GM21717 (cell line): ENCODE data around the gene PRR22.
A peak's percentile ranks its signal among the peaks of the same experiment; 100 is the strongest.

ENCODE experiments used
- ATAC-seq: cut with Tn5 transposase; IDR thresholded peaks from one replicate; pipeline ENCODE4 v1.9.1; 2021; ENCODE audit warnings: mild to moderate bottlenecking, moderate library complexity; ENCODE audit not compliant: unreplicated experiment

Gene PRR22

DNA sequence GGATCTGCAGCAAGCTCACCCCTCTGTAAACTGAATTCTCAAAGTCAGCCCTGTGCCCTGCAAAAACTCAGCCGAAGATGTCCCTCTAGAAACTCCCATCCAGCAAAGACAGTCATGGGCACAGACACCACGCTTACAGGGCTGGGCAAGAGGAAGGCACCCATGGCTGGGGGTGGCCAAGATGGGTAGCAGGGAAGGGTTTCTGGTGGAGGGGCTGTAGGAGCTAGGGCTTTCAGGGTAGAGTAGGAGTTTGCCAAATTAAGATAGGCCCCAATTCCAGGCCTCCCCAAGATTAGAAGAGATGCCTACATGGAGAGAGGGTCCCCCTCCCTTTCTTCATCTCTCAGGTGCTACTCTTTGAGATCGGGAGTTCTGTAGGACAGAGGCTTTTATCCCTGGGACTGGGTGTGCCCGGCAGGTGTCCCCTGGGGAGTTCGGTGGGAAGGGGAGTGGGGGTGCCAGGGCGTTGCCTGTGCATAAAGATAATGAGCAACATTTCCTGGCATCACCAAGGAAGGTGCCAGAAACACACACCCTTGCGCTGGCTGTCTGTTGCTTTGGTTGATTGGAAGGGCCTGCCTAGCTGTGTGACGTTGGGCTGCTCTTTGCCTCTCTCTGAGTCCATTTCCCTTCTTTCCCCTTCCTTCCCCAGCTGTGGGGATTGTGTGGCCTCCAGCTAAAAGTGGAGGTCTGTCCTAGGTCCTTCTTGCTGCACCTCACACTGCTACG lies 29.7 kb upstream of the PRR22 start:
- no peak for ATAC-seq

DNA sequence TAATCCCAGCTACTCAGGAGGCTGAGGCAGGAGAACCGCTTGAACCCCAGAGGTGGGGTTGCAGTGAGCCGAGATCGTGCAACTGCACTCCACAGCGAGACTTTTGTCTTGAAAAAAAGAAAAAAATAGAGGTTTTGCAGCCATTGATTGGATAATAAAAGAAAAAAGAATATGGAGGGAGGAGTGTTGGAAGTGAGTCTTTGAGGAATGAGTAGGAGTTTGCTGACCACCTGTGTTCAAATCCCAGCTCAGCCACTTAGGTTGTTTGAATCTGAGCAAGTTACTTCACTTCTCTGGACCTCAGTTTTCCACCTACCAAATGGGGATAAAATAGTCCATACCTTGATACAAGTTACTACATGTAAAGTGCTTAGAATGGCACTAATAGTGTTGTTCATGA lies 26.6 kb upstream of the PRR22 start:
- no peak for ATAC-seq

DNA sequence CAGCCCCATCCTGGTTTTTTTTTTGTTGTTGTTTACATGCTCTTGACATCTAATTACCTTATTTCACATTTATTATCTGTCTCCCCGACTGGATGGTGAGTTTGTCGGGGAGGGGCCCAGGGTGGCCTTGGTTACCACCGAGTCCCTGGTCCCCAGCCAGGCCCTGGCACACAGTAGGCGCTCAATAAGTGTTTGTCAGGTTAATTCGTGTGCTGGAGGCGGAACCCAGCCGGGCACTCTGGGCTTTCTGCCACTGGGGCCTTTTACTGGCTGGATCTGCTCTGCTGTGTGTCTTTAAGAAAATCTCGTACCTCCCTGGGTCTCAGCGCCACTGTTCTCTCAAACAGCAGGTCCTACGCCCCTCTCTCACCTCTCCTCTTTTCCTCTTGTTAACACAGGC lies 24.9 kb upstream of the PRR22 start:
- no peak for ATAC-seq

DNA sequence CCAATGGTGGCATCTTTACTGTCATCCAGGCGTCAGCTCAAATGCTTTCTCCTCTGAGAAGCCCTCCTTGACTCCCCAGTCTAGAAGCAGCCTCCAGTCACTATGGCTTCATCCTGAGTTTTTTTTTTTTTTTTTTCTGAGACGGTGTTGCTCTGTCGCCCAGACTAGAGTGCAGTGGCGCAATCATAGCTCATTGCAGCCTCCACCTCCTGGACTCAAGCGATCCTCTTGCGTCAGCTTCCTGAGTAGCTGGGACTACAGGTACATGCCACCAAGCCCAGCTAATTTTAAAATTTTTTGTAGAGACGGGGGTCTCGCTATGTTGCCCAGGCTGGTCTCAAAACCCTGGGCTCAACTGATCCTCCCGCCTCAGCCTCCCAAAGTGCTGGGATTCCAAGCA lies 24.5 kb upstream of the PRR22 start:
- no peak for ATAC-seq

DNA sequence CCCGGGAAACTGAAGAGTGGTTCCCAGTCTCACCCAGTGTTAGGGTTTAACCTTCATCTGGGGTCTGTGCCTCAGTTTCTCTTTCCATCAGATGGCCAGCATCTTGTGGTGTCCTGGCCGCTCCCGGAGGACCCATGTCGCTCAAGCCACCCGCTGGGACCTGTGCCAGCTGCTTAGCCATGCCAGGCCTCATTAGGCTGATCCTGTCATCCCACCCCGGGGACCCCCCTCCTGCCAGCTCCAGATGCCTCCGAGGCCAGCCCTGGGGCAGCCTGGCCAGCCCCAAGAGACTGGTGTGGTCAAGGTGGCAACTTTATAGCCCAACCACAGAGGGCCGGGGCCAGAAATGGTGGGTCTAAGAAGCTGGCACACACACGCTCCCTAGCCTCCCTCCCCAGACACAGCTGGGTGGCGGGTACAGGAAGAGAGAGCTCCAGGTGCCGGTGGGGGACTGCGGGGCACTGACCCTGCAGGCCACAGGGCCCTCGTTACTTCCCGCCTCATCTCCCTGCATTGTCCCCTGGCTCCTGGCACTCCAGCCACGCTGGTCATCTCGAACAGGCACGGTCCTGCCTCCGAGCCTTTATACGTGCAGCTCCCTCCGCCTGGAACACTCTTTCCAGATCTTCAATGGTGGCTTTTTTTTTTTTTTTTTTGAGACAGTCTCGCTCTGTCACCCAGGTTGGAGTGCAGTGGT lies 23.7 kb upstream of the PRR22 start:
- no peak for ATAC-seq

DNA sequence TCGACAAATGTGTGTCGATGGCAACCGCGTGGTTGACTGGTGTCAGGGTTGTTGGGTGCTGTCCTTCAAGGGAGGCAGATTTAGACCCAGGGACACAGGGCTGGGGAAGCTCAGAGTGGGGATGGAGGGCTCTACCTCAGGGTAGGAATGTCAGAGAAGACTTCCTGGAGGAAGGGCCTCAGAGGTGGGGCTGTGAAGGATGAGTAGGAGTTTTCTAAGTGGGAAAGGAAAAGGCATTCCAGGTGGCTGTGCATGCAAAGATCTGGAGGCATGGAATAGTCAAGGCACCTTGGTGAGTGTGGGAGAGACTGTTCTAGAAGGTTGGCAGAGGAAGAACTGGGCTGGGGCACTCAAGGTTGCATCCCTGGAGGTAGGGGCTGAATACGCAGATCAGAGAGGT lies 22.4 kb upstream of the PRR22 start:
- ATAC-seq = no peak

DNA sequence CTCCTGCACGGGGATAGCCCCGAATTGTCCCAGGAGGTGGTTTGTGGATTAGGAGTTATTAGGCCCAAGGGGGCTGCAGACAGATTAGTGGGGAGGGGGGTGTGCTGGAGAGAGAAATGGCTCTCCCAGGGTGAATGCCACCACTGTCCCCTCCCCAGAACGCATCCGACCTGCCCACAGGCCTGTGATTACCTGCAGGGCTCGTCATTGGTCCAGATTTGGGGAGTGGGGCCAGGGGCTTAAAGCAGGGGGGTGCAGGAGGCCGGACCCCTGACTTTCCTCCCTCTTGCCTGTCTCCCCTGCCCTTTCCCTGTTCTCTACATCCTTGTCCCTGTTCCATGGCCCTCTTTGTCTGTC lies 21.6 kb upstream of the PRR22 start:
- no peak for ATAC-seq

DNA sequence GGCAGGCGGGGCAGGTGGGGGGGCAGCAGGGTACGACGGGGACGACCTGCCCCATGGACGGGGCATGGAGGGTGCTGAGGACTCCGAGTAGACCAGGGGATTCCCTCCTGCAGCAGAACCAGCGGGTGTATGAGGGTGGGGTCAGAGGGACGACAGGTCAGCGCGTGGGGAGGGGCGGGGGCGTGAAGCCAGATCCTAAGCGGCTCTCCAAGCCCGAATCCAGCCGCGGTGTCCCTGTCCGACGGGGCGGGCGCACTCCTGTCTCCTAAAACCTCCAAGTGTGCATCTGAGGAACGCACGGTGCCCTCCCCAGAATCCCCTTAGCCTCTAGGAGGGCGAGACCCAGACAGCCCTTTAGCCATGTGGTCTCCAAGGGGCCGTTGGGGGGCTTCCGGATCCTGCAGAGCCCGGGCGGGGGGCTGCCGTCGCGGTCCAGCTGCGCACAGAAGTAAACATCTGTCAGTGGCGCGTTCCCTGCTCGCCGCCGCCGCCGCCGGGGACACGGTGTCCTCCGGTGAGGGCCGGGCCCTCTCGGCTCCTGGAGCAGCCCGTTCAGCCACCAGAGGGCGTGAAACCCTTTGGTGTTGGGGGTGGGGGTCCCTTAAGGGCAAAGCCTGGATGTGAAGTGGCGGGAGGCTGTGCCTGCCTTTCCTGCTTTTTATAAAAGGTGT lies 21.1 kb upstream of the PRR22 start:
- no peak for ATAC-seq

DNA sequence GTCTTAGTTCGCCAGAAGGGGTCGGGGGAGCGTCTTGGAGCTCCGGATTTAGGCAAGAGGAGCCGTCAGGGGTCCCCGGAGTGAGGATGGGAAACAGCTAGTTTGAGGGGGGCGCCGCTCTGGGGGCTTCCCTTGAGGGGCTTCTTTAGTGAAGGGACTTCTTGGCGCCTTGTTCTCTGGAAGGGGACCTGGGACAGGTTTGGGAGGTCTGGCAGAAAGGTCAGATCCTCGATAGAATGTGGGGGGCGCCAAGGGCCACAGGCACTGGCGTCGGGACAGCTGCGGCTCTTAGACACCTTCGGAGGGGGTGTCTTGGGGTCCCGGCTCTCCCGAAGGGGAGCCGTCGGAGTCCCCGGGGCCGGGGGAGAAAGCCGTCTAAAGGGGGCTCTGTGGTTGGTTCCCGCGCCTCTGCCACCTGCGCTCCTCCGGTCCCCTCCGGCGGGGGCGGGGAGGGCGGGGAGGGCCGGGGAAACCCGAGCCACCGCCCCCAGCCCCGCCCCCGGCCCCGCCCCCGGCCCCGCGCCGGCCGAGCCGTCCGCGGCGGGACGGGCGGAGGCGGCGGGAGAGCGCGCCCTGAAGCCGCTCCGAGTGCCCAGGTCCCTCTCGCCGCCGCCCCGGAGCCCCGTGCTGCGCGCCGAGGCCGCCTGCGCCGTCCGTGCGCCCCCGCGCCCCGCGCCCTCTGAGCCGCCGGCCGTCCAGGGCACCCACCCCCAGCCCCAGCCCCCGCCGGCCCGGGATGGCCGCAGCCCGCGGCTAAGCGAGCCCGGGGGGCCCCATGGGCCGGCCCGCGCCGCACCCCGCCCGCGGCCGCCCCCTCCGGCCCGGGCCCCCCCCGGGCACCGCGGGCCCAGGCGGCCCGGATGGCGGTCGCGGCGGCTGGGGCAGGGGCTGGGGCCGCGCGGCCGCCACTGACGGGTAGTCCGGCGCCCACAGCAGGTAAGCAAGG lies 20.2 kb upstream of the PRR22 start, which contains the start of gene NRTN:
TSS of gene NRTN (plus strand) at position 552 of the 946 bp plus-strand sequence. CDS start 19,099 bp downstream, outside the sequence.
- ATAC-seq = no peak

DNA sequence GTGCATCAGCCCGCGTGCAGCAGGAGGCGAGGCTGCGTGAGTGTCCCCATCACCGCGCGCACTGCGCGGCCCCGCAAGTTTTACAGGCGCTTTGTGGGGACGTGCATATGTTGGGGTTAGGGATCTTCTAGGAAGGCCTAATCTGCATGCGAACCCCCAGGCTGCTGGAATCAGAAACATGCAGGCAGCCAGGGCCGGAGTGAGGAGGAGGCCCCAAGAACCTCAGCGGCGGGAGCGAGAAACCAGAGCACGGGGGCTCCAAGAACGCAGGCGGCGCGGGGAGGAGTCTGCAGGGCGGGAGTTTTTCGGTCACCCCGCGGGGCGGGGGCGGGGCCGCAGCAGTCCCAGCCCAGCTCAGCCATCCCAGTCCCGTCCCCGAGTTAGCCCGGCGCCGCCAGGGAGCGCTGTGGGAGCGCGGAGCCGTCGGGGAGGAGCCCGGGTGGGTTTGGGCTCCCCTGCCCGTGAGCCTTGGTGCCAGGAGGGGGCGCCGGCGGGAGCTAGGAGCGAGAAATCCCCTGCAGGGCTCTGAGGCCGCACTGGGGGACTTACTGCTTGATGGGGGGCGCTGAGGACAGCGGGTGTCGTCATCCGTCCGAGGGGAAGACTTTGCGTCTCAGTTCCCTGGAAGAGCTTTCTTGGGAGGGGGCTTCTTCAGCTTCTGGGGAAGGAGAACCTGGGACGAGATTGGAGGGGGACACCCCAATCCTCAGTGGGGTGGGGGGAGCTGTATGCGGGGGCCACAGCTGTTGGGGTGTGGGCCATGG lies 19.4 kb upstream of the PRR22 start:
- ATAC-seq = peak; percentile 54

DNA sequence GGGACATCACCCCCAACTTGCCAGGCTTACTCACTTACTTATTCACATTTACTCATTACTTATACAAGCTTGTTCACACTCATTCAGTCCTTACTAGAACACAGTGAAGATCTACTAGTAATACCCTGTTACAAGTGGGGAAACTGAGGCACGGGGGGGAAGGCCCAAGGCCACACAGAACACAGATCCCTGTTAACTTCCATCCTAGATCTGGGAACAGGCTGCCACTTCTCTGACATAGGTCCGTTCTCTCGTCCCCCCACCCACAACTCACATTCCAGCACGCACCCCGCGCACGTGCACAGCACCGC lies 18.9 kb upstream of the PRR22 start:
- ATAC-seq = no peak

DNA sequence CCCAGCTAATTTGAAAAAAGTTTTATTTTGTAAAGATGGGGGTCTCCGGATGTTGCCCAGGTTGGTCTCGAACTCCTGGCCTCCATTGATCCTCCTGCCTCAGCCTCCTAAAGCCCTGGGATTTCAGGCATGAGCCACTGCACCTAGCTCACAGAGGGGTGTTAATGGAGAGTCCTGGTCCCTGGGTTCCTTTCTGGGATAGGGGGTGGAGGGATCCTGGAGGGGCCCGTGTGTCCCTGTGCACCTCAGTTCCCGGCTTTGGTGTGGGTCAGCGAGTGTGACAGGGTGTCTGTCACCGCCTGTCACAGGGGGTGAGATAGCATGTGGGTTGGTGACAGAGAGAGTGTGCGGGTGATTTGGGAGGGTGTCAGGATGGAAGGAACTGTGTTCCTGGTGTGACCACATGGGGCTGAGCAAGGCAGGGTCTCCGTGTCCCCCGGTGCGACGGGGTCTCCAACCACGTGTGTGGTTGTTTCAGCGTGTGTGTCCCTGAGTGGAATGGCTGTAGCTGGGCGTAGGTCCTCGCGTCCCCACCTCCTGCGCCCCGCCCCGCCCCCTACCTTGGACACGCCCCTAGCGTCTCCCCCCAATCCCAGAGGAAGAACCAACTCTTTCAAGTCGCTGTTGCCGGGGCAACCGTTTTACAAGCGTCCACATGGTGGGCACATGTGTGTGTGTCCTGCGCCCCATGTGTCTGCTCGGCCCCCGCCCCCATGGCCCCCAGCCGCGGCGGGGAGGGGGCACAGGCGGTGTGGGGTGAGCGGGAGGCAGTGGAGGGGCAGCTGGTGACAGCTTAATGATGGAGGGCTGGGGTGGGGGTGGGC lies 17.5 kb upstream of the PRR22 start:
- no peak for ATAC-seq

DNA sequence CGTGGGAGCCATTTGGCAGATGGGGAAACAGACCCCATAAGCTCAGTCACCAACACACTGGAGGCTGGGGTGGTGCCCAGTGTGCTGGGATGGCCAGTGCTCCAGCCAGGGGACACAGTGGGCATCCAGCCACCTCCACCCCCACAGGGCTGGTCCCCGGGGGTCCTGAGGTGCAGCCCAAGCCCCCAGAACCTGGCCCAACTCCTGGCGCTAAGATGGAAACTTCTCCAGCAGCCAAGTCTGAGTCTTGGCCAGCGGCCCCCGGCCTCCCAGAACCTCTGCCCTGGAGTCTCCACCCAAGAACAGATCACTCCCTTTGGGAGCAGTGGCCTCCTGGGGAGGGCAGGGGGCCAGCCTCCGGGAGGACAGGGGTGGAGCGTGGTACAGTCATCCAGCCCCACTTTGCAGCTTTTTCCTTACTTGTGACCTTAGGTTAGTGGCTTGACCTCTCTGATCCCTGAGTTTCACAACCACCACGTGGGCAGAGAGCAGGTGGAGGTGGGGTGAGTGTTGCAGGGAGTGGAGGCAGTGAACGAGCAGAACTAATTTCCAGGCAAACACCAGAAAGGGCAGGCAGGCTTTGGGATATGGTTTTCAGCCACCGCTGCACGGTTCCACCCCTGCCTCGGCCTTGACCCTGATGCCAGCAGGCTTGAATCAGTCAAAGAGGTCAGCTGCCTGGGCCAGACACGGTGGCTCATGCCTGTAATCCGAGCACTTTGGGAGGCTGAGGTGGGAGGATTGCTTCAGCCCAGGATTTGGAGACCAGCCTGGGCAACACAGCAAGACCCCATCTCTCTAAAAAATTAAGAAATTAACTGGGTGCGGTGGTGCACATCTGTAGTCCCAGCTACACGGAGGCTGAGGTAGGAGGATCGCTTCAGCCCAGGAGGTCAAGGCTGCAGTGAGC lies 16.1 kb upstream of the PRR22 start:
- ATAC-seq = no peak

DNA sequence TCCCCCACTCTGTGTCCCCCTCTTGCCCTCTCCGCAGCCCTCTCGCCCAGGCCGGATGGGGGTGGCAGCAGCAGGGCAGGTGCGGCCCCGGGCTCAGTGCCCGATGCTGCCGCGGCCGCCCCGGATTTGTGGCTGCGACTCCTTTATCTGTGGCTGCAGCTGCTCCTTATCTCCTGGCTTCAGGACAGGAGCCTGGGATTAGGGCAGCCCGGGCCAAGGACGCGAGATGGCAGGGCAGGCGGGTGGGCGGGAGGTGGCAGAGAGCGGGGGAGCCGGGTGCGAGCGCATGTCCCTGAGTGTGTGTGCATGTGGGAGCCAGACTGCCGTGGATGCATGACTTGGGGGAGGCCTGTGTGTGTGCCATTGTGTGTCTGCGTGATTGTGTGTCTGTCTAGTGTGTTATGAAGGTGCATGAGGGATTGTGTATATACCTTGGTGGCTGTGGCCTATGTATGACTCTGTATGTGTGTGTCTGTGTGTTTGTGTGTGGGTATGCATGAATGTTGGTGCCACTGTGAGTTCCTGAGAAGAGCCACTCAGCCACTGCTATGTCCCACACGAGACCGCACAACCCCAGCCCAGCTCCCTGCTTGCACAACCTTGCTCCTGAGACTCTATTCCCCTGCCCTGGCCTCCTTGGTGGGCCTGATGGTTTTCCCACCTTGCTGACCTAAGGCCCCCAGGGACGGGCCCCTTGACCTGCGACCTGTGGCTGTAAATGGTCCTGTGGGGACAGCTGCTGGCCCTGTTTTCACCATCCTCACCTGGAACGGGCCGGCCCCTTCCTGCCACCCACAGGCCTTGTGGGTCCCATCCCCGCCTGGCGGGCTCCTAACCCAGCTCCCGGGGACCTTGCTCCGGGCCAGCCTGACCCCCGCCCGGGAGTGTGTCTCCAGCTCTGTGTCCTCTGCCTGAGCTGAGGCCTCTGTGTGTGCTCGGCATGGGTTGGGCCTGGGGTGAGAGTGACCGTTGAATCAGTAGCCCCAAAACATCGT lies 15.0 kb upstream of the PRR22 start:
- no peak for ATAC-seq

DNA sequence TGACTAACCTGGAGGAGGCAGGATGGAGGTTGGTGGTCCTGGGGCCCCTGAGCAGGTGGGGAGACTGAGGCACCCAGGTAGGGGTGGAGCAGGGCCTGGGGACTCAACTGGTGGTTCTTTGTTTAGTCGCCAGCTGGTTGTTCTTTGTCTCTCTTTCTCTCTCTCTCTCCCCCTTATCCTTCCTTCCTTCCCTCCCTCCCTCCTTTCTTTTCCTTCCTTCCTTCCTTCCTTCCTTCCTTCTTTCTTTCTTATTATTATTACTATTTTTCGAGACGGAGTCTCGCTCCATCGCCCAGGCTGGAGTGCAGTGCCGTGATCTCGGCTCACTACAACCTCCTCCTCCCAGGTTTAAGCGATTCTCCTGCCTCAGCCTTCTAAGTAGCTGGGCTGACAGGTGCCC lies 13.7 kb upstream of the PRR22 start:
- no peak for ATAC-seq

DNA sequence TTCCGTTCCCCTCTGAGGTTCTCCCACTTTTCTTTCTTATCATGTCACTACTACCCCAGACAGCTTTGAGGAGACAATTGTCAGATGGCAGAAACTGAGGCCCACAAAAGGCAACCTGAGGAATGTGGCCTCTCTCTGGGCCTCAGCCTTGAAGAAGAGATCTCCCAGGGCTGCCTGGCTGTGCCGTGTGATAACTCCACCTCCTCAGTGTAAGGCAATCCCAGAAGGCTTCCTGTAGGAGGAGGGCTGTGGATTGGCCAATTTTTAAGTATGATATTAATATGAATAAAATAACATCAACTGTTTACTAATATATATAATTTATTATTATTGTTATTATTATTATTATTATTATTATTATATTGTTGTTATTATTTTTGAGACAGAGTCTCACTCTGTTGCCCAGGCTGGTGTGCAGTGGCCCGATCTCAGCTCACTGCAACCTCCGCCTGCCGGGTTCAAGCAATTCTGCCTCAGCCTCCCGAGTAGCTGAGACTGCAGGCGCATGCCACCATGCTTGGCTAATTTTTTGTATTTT lies 10.9 kb upstream of the PRR22 start:
- no peak for ATAC-seq

DNA sequence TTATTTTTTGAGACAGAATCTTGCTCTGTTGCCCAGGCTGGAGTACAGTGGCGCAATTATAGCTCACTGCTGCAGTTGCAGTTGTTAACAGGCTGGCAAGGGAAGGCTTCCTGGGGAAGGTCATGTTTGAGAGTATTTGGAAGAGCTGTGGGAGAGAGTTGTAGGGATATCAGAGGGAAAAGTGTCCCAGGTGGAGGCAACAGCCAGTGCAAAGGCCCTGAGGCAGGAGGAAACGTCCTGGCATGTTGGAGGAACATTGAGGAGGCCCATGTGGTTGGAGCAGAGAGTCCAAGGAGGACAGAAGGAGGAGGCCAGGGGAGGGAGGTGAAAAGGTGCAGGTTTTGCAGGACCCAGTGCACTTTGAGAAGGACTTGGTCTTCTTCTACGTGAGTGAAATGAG lies 8.6 kb upstream of the PRR22 start:
- no peak for ATAC-seq
